GM13976 (cell line): Measurements from ENCODE around the gene IFITM2.

Experiments used
- DNase-seq: peaks from one replicate; pipeline ENCODE4 v3.0.0; 2012; ENCODE audit warnings: low spot score
- CTCF ChIP-seq: IDR thresholded peaks from 2 replicates; pipeline ENCODE4 v1.5.1; 2012; ENCODE audit warnings: borderline replicate concordance, mild to moderate bottlenecking; ENCODE audit not compliant: insufficient read depth; ENCODE audit errors: extremely low read depth, missing control alignments, control extremely low read depth
- in situ Hi-C: fragments of 300-500 bp; cut with MboI; formaldehyde crosslinking; loops from one replicate; pipeline ENCODE4 v1.12.0; 2022; ENCODE audit warnings: low sequenced_read_pairs, mixed read lengths, inconsistent platforms; ENCODE audit not compliant: unreplicated experiment

IFITM2 gene

DNA sequence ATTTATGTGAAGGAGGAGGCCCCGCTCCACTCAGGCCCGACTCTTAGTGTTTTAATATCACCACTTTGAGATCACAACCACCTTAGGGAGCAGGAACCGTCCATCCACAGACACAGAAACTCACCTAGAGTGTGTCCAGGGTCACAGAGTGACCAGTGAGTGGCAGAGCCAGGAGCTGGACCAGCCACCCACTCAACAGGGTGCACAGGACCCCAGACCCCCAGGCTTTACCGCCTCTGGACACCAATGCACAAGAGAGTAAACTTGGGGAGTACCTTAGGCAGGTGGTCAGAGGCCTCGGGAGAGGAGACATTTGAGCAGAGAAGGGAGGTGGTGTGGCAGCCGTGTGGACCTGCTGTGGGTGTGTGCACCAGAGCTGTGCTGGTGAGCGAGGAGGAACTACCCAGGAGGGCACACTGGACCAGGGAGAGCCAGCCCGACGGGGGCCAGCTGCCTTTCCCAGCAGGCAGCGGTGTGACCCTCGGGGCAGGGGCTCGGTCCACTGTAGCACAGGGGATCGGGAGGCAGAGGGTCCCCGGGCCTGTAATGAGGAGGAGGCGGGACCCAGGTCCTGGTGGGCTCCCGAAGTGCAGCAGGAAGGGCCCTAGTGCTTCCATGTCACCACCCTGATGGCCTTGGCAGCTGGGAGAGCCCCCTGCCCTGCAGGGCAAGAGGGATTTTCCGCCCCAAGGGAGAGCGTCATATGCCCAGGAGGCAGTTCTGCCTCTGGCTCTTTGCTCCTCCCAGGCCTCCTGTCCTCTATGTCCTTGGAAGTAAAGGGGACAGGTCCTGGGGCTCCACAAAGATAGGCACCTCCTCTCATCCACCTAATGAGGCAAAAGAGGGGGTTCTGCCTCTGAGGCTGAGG, 36.9 kb upstream of the IFITM2 start:
- in situ Hi-C loops: no loop called here
- no peak for DNase-seq

DNA sequence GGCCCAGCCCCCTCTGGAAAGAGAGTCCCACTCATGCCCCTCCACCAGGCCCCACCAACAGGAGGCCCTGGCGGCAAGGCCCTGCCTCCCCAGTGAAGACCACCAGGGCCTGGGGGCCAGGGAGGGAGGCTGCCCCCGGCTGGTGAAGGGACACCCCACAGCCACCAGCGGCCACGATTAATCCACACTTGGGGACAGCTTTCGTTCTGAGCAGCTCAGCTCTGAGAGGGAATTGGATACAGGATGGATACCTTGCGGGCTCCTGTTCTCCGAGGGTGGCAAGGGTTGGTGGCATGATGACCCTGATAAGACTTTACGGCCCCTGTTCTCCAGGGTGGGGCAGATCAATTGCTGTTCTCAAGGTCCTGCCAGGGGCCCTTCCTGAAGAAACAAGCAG, 36.3 kb upstream of the IFITM2 start:
- in situ Hi-C loops: no loop called here
- TF ChIP-seq CTCF: no peak
- DNase-seq: no peak

More for the DNA sequence above, 36.9 kb upstream of the IFITM2 start:
- no peak for TF ChIP-seq CTCF

GRCh38 chr11:272195-272930, 35.3 kb upstream of the IFITM2 start:
- no peak for TF ChIP-seq CTCF
- in situ Hi-C loops: no loop called here
- no peak for DNase-seq

GRCh38 chr11:272931-273198, 34.8 kb upstream of the IFITM2 start:
- in situ Hi-C loops: no loop called here
- DNase-seq: no peak
- no peak for TF ChIP-seq CTCF

DNA sequence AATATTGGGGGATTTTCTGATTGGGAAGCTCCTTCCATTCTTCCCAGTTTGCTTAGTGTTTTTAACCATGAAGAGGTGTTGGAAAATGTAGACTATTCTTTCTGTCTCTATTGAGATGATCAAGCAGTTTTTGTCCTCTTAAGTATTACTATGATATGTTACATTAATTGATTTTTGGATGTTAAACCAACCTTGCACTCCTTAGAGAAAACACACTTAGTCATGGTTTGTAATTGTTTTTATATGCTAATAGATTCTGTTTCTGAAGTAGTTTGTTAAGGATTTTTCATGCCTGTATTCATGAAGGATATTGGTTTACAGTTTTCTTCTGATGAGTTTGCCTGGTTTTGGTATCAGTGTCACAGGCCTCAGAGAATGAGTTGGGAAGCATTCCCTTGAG, 31.4 kb upstream of the IFITM2 start:
- in situ Hi-C loops: no loop called here
- TF ChIP-seq CTCF: no peak
- DNase-seq: no peak

- in situ Hi-C loops: no loop called here
- DNase-seq: peak; percentile 25
- TF ChIP-seq CTCF: no peak
Observed at GRCh38 chr11:278001-278951, 29.3 kb upstream of the IFITM2 start, which contains the start of gene NLRP6. Gene NLRP6 (plus strand): TSS chr11:278407. CDS start chr11:278570, 163 bp downstream.
